NCI-H1436 treated with DMSO at 0.1 percent for 48 hours (cell line): Measurements from ENCODE around the gene ANKS3.

Experiments used
- DNase-seq: peaks from one replicate; lab custom pipeline; 2025; lab: John Stamatoyannopoulos, UW

Gene ANKS3

GRCh38 chr16:4695473-4696171 lies 38.4 kb downstream of the ANKS3 start:
- DNase-seq = no peak

GRCh38 chr16:4694642-4695451 lies 39.2 kb downstream of the ANKS3 start:
- no peak for DNase-seq

- DNase-seq = no peak
These were observed 40.0 kb downstream of the ANKS3 start for GRCh38 chr16:4693956-4694641.

- DNase-seq = peak; percentile 49
These were observed 40.6 kb downstream of the ANKS3 start, which contains the start of gene NUDT16L1 for GRCh38 chr16:4693296-4693955. TSS of gene NUDT16L1 (plus strand) at chr16:4693562. CDS start at chr16:4693727, 165 bp downstream.

GRCh38 chr16:4692460-4693295 lies 41.4 kb downstream of the ANKS3 start:
- no peak for DNase-seq

GRCh38 chr16:4691666-4692412 lies 42.2 kb downstream of the ANKS3 start:
- no peak for DNase-seq

- DNase-seq = no peak
These were observed 43.0 kb downstream of the ANKS3 start for GRCh38 chr16:4690946-4691665.

GRCh38 chr16:4689864-4690704 lies 44.0 kb downstream of the ANKS3 start:
- DNase-seq = no peak

GRCh38 chr16:4689091-4689671 lies 44.9 kb downstream of the ANKS3 start:
- no peak for DNase-seq

- DNase-seq = no peak
These were observed 45.4 kb downstream of the ANKS3 start for GRCh38 chr16:4688674-4689045.

GRCh38 chr16:4687946-4688673 lies 46.0 kb downstream of the ANKS3 start:
- no peak for DNase-seq

- DNase-seq = no peak
These were observed 46.7 kb downstream of the ANKS3 start for GRCh38 chr16:4687416-4687815.

GRCh38 chr16:4686497-4687210 lies 47.4 kb downstream of the ANKS3 start:
- DNase-seq = no peak

GRCh38 chr16:4685776-4686496 lies 48.1 kb downstream of the ANKS3 start:
- no peak for DNase-seq

GRCh38 chr16:4685292-4685691 lies 48.8 kb downstream of the ANKS3 start:
- DNase-seq = no peak

GRCh38 chr16:4684763-4685162 lies 49.3 kb downstream of the ANKS3 start:
- DNase-seq = no peak
